Body of pancreas (tissue), 4 donors: ENCODE data around the gene FMNL2. TPM values are rescaled to one million over a fixed set of nuclear protein-coding genes. Genes with fewer than 3 reads are reported as not detected.
A peak's percentile ranks its signal among the peaks of the same experiment; 100 is the strongest.

ENCODE experiments used
- ATAC-seq: fragments of 150-250 bp; one replicate; pipeline ENCODE4 v1.9.1; 2016
- DNase-seq, 4 donors: peaks; one replicate each; pipeline ENCODE4 v3.0.0-alpha.2; 2019
- H3K27ac ChIP-seq, 4 donors: fragments of 200-600 bp; sonication (generic); 1 replicate in 3 of 4; 2 replicates in 1 of 4; pipeline versions ENCODE4 v1.5.1 to v1.6.1; 2016 to 2019; ENCODE audit warnings: mild to moderate bottlenecking in 1 of 4, mixed read lengths in 1 of 4, moderate library complexity in 1 of 4
- H3K27me3 ChIP-seq, 2 donors: fragments of 200-600 bp; sonication (generic); one replicate each; pipeline ENCODE4 v1.6.0; 2016; ENCODE audit warnings: mild to moderate bottlenecking in 1 of 2
- H3K36me3 ChIP-seq, 2 donors: fragments of 200-600 bp; sonication (generic); replicated peaks in 1 of 2; 2 replicates each; pipeline ENCODE4 v1.5.1; 2016; ENCODE audit warnings: low read depth in 2 of 2; ENCODE audit not compliant: insufficient read depth in 1 of 2
- H3K4me1 ChIP-seq: fragments of 200-600 bp; sonication (generic); one replicate; pipeline ENCODE4 v1.6.0; 2016
- H3K4me3 ChIP-seq, 2 donors: fragments of 200-600 bp; sonication (generic); 1 replicate in 1 of 2; 2 replicates in 1 of 2; pipeline ENCODE4 v1.5.1; 2016 to 2019
- H3K9me3 ChIP-seq, 3 donors: fragments of 200-600 bp; sonication (generic); 1 replicate in 2 of 3; 2 replicates in 1 of 3; pipeline ENCODE4 v1.5.1; 2016
- POLR2A ChIP-seq, 3 donors: fragments of 450-650 bp; IDR thresholded peaks; one replicate each; pipeline ENCODE4 v1.6.1; 2016; ENCODE audit warnings: antibody characterized with exemption in 3 of 3, mild to moderate bottlenecking in 2 of 3
- WGBS, 2 donors: methylation state at CpG; one replicate each; pipeline ENCODE4 v1.1.5; 2017; 5-methylcytosine and 5-hydroxymethylcytosine counted together
- intact Hi-C: fragments of 100-400 bp; cut with DNase I; formaldehyde crosslinking; loops from one replicate; pipeline ENCODE4 v1.15.1; 2023
- total RNA-seq, 2 donors: library from RNA; depleted of rRNA; stranded (reverse); fragments of >200 nt; gene quantifications; one replicate each; pipeline ENCODE4 v1.1.0, GENCODE V29; 2016
- TF ChIP-seq, protein P1 (sequence below), 7 experiments: fragments of 450-650 bp in 4 of 7; fragments of 200-600 bp in 3 of 7; sonication (generic) in 3 of 7; IDR thresholded peaks; one replicate each; pipeline ENCODE4 v1.5.1; 2016 to 2019; ENCODE audit warnings: antibody characterized with exemption in 7 of 7

FMNL2 gene
- total RNA-seq, 2 donors from 2014 or later: 13.5 to 44.4 TPM

DNA sequence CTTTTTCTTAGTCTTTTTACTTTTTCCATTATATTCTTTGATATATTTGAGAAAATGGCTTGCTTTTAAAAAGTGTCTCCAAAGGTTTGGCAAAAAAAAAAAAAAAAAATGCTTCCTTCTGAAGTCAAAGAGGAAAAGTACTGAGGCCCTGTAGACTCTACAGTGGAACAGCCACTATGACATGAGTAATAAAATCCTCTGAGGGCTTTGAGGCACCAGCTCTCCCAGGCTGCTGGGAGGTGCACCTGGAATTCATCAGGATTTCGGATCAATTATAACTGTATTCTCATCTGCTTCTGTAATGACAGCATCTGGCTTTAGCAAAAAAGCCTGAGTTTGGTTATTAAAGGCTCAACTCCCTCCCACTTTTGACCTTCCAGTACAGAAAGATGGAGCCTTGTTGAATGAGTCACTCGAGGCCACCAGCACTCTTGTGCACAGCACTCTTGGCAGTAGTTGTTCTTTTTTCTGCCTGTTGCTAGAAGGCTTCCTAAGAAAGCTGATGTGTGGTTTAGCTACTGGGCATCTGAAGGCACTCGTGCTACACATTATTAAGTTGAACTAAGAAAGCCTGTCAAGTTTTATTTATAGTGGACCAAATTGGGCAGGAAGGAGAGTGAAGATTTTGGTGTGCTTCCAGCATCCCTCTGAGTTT lies 251.0 kb downstream of the FMNL2 start:
- DNase-seq: peak in 2 of 4 donors; percentile 14 to 23
- 62 to 72% methylated on average over 3 of the region's 3 CpGs for WGBS, 2 donors
- H3K4me3 ChIP-seq: no peak overlapping the region
- intact Hi-C loops: no loop called here
- no peaks in the 10 kb centered on the region for H3K9me3 ChIP-seq
- TF ChIP-seq, protein P1, sequence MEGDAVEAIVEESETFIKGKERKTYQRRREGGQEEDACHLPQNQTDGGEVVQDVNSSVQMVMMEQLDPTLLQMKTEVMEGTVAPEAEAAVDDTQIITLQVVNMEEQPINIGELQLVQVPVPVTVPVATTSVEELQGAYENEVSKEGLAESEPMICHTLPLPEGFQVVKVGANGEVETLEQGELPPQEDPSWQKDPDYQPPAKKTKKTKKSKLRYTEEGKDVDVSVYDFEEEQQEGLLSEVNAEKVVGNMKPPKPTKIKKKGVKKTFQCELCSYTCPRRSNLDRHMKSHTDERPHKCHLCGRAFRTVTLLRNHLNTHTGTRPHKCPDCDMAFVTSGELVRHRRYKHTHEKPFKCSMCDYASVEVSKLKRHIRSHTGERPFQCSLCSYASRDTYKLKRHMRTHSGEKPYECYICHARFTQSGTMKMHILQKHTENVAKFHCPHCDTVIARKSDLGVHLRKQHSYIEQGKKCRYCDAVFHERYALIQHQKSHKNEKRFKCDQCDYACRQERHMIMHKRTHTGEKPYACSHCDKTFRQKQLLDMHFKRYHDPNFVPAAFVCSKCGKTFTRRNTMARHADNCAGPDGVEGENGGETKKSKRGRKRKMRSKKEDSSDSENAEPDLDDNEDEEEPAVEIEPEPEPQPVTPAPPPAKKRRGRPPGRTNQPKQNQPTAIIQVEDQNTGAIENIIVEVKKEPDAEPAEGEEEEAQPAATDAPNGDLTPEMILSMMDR (IDR thresholded peaks at IDR 0.05): no peak
- TF ChIP-seq POLR2A (IDR thresholded peaks at IDR 0.05): no peak
- peak; percentile 12 for ATAC-seq
- H3K36me3 ChIP-seq: no peaks in the 10 kb centered on the region
- no peaks in the 10 kb centered on the region for H3K27me3 ChIP-seq
- no peak overlapping the region for H3K27ac ChIP-seq
- no peaks in the 10 kb centered on the region for H3K4me1 ChIP-seq

DNA sequence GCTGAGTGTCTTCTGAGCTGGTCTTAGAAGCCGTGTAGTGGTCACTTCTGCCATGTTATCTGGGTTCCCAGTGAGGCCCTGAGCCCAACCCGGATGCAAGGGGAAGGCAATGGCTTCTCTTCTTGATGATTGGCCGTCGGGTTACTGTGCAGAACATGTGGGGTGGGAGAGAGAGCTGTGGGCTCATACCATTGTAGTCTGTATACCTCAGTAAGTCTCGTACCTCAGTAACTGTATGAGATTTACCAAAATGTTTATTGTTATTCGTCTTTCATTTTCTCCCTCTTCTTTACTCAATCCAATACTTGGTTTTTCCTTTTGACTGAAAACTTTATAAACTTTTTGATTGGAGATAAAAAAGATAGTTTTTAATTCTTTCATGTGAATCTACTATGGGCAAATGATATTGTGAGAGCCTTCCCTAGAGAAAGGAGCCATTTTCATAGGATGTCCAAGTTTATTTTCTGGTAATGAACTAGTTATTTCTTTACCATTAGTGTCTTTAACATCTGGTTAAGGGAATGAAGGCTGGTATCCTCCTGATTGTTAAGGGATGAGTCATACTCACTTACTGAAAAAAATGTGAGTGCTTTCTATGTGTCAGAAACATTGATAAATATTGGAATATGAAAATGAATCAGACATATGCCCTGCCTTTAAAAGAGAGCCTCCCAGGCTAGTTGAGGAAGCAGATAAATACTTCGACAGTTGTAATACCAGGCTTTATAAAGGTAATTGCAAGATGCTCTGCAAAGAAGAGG lies 252.4 kb downstream of the FMNL2 start:
- no peak for TF ChIP-seq POLR2A (IDR thresholded peaks at IDR 0.05)
- TF ChIP-seq, protein P1 (IDR thresholded peaks at IDR 0.05): no peak
- Histone ChIP-seq H3K4me1 (no peaks in the 10 kb centered on the region), H3K36me3 (no peaks in the 10 kb centered on the region), H3K27me3 (no peaks in the 10 kb centered on the region), H3K27ac (no peak overlapping the region), H3K4me3 (no peak overlapping the region), H3K9me3 (no peaks in the 10 kb centered on the region)
- intact Hi-C loops: no loop called here
- DNase-seq: no peak
- 76 to 79% methylated on average over 6 to 7 of the region's 7 CpGs for WGBS, 2 donors
- ATAC-seq: no peak

DNA sequence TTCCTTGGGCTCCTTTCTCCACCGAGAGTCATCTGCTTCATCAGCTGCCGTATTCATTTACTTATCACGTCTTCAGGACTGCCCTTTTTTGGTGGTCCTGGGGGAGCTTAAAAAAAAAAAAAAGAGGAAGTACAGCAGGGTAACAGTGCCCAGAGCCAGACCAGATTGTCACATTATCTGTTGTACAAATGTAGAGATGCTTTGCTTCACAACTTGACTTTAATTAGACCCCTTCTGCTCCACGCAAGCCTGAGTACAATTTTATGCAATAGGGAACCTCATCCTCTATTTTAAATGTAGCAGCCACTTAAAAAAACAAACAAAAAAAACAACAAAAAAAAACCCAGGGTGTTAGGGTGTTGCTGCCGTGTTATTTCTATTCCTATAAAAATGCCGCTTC lies 254.0 kb downstream of the FMNL2 start:
- no peaks in the 10 kb centered on the region for H3K36me3 ChIP-seq
- 74 to 90% methylated on average over 6 of the region's 6 CpGs for WGBS, 2 donors
- H3K4me1 ChIP-seq: no peaks in the 10 kb centered on the region
- H3K27me3 ChIP-seq: no peaks in the 10 kb centered on the region
- H3K4me3 ChIP-seq: no peak overlapping the region
- H3K27ac ChIP-seq: no peak overlapping the region
- DNase-seq (no peak), ATAC-seq (no peak)
- no peak for TF ChIP-seq POLR2A (IDR thresholded peaks at IDR 0.05)
- TF ChIP-seq, protein P1 (IDR thresholded peaks at IDR 0.05): no peak
- H3K9me3 ChIP-seq: no peaks in the 10 kb centered on the region
- intact Hi-C loops: no loop called here

DNA sequence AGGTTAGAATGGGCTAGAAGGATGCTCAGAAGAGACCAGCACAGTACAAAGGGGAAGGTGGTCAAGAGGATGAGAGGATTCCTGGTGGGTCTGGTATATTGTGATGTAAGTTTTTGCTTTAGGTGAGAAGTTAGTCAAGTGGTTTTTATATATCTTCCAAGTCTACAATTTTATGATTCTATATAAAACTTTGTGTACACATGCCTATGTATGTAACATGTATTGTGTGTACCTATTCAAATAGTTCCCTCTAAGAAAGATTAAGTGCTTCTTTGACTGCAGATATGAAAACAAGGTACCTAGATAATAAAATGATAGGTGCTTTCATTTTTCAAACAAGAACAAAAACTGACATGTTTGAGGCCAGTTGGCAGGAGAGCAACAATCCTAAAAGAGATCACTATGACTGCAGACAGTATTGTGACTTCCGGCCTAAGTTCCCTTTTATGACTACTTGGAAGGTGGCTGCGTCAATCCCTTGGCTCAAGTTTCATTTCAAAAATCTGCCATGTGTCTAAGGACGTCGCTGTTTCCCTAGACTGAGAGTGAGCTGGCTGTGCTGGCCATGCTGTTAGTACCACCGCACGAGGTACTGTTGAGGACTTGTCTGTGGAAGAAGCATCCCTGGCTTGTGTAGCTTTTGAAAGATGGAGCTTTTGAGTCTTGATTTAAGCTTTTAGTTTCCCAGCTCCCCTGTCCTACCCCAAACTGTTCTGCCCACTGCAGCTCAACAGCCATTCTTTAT lies 259.2 kb downstream of the FMNL2 start:
- H3K36me3 ChIP-seq: no peaks in the 10 kb centered on the region
- intact Hi-C loops: no loop called here
- no peaks in the 10 kb centered on the region for H3K27me3 ChIP-seq
- no peaks in the 10 kb centered on the region for H3K9me3 ChIP-seq
- TF ChIP-seq, protein P1 (IDR thresholded peaks at IDR 0.05): no peak
- no peak for TF ChIP-seq POLR2A (IDR thresholded peaks at IDR 0.05)
- ATAC-seq: no peak
- no peak overlapping the region for H3K27ac ChIP-seq
- H3K4me3 ChIP-seq: no peak overlapping the region
- WGBS, 2 donors: 61 to 66% methylated on average over 6 of the region's 6 CpGs
- no peaks in the 10 kb centered on the region for H3K4me1 ChIP-seq
- DNase-seq: peak in 3 of 4 donors; percentile 9 to 58 (median 15)
